Activated naive CD8-positive, alpha-beta T cell treated with anti-CD3 and anti-CD28 coated beads, Interleukin-2, amount 50 U/mL, for 16 hours (primary cell): Measurements from ENCODE around the gene ATF7IP2.

Experiments
- DNase-seq: peaks from one replicate; pipeline ENCODE4 v3.0.0-alpha.2; 2020; ENCODE audit warnings: low read depth, low spot score

The ATF7IP2 gene

GRCh38 chr16:10510279-10510678 is 124.4 kb downstream of the ATF7IP2 start:
- DNase-seq, result no peak

- DNase-seq, result no peak
Measured at GRCh38 chr16:10511829-10512228, 126.0 kb downstream of the ATF7IP2 start.

DNA sequence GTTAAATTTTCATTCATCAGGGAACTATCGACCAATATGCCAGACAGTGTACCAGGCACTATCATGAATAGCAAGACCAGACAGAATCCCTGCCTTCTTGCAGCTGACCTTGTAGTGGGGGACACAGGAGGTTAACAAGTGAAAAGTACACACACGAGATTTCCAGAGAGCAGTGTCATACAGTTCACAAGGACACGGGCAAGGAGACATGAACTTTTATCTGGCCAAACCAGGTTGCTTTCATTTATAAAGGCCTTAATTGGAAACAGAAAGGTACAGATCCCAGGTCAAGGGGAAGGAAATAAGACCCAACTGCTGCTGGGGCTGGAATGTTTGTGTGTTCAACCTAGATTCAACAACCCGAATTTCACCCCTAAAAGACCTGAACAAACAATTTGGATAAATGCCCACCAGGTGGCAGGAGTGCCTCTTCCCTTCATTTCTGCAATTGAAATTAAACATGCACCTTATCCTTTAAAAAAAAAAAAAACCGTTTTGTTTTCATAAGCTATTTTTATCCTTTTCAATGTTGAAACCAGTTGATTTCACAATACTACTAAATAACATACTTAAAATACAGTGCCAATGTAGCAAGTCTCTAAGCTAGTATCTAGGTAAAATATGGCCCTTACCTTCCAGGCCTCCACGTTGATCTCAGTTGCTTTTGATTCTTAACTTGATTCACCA is 128.7 kb downstream of the ATF7IP2 start:
- DNase-seq, result peak; percentile 16

DNA sequence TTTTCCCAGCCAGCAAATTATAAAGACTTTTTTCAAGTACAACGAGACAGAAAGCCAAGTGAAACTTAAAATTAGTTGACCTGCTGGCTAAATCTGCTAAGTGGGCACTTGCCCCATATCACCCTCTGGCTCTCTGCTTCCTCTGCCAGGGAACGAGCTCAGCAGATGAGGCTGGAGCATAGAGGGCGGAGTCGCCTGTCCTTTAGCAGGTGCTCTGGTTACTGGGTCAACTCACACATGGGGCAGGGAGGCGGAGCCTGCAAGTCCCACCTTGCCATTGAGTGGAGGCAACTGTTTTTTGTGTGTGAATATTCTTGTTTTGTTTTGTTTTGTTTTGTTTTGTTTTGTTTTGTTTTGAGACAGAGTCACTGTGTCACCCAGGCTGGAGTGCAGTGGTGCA is 132.0 kb downstream of the ATF7IP2 start:
- no peak for DNase-seq

- no peak for DNase-seq
Measured at GRCh38 chr16:10518479-10519041, 132.7 kb downstream of the ATF7IP2 start.

DNA sequence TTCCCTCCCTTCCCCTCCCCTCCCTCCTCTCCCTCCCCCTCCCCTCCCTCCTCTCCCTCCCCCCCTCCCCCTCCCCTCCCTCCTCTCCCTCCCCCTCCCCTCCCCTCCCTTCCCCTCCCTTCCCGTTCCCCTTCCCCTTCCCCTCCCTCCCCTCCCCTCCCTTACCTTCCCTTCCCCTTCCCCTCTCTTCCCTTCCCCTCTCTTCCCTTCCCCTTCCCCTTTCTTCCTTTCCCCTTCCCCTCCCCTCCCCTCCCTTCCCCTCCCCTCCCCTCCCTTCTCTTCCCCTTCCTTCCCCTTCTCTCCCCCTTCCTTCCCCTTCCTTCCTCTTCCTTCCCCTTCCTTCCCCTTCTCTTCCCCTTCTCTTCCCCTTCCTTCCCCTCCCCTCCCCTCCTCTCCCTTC is 133.4 kb downstream of the ATF7IP2 start:
- no peak for DNase-seq

DNA sequence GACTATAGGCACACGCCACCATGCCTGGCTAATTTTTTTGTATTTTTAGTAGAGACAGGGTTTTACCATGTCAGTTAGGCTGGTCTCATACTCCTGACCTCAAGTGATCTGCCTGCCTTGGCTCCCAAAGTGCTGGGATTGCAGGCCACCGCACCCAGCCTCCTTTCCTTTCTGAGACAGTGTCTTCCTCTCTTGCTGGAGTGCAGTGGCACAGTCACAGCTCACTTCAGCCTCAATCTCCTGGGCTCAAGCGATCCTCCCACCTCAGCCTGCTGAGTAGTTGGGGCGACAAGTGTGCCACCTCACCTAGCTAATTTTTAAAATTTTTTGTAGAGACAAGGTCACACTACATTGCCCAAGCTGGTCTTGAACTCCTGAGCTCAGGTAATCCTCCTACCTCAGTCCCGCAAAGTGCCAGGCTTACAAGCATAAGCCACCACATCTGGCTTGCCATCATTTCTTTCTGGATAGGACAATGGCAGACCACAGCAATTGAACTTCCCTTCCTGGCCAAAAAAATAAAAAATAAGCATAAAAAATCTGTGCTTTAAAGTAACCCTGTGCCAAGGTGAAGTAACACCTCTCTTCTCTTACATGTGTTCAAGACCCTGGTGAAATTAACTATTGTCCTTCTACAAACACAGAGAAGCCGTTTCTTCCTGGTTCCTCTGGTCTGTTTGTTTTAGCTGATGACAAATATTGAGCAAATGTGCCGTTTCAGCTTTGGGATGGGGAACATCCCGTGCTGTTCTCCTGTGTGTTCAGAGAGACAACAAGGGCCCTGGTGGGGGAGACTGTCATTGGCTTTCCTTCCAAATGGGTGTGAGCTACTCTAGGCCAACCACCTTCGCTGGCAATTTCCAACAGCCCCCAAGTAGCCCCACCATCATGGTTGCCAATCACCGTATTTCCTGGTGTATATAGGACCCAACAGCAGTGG is 134.3 kb downstream of the ATF7IP2 start:
- DNase-seq, result no peak

- DNase-seq, result no peak
Measured at GRCh38 chr16:10520869-10521578, 135.2 kb downstream of the ATF7IP2 start.

GRCh38 chr16:10521681-10522274 is 135.9 kb downstream of the ATF7IP2 start:
- DNase-seq, result no peak

DNA sequence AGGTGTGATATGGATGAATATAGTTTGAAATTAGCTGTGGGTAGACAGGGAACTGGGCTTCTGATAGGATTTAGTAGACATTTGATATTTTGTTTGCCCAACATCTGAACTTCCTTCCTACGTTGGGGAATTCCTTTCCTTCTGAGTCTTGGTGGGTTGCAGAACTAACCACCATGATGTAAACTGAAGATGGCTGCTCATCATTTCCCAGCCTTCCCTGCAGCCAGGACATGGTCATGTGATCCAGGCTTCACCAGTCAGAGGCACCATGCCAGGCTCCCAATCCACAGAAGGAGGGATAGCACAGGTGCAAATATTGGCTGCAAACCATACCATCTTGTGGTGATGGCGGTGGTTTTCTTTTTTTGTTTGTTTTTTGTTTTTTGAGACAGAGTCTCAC is 137.1 kb downstream of the ATF7IP2 start:
- DNase-seq, result no peak

DNA sequence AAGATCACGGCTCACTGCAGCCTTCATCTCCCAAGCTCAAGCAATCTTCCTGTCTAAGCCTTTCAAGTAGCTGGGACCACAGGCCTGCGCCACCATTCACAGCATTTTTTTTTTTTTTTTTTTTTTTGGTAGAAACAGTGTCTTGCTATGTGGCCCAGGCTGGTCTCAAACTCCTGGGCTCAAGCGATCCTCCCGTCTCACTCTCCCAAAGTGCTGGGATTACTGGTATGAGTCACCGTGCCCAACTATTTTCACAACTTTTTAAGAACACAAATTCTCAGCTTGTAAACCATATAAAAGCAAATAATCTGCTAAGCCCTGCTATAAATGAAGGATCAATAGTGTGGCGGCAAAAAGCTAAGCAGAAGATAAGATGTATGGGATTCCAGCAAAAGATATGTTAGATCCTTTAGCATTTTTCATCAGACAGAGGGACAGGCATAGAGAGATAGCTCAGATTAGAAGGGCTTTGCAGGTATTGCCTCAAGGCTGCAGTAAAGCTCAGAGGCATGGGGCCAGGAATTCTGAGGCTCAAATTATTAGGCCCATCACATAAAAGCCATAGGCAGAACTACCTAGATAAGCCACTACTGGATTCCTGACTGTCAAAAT is 139.5 kb downstream of the ATF7IP2 start:
- DNase-seq, result no peak

DNA sequence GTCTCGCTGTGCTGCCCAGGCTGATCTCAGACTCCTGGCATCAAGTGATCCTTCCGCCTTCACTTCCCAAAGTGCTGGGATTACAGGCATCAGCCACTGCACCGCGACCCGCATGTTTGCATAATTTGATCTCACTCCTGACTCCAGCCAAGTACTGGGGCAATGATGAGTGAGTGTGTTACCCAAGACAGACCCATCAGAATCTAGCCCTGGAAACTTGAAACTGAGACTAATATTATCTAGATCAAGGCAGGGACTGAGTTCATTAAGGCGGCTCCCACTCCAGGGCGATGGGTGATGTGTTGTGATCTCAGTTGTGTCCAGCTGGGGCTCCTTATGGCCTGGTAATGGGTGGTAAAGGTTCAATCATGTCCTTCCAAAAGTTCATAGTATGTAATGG is 141.1 kb downstream of the ATF7IP2 start:
- no peak for DNase-seq

GRCh38 chr16:10528635-10529034 is 142.8 kb downstream of the ATF7IP2 start:
- DNase-seq, result no peak

DNA sequence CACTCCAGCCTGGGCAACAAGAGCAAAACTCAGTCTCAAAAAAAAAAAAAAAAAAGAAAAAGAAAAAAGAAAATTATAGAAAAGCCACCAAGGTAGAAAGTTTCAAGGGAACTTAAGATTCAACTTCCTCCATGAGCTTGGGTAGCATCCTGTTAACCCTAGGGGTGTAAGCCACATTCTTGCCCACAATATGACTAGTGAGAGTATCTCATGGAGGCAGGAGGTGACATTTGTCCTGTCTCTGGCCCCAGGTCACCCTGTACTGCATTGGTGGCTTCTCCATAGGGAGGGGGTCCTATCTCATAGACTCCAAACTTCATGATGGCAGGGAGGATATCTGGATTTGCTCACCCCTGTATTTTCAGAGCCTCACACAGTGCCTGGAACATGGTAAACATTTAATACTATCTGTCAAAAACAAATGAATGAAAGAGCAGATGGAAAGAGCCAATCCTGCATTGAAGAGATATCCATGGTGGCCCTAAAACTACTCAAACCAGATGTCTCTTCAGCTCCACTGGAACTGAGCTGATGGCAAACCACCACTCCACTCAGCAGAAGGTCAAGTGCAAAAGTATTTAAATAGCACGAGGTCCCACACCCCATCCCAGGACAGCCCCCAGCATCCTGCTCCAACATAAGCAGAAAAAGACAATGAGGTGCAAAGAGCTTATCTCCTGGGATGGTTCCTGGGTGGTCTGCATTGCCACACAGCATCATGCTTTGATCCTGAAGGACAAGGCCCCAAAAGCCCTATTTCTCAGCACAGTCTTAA is 144.2 kb downstream of the ATF7IP2 start:
- no peak for DNase-seq

DNA sequence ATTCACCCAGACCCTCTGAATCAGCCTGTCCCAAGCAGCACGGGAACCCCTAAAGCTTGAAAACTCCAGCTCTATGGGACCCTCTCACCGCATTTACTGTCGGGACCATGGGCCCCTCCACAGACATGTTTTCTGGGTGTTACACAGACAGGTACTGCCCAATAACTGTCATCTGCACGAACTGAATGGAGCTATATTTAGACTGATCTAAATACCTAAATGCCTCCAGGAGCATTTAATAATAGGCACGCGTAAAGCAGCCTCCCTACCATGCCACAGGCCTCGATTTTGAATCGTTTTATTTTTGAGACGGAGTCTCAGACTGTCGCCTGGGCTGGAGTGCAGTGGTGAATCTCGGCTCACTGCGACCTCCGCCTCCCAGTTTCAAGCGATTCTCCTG is 144.8 kb downstream of the ATF7IP2 start:
- DNase-seq, result no peak

- no peak for DNase-seq
Measured at GRCh38 chr16:10531582-10531981, 145.7 kb downstream of the ATF7IP2 start.
